T-helper 17 cell (primary cell): ENCODE data around the gene TMEM127. TPM values are rescaled to one million over a fixed set of nuclear protein-coding genes. Genes with fewer than 3 reads are reported as not detected.

Source experiments
- ATAC-seq: fragments of 150-1000 bp; cut with Tn5 transposase; 2 replicates; pipeline ENCODE4 v1.10.0; 2021; ENCODE audit warnings: mild to moderate bottlenecking, moderate library complexity
- DNase-seq, 3 donors: peaks; one replicate each; pipeline versions ENCODE4 v3.0.0 to v3.0.0-alpha.2; 2020 to 2021
- H3K9me3 ChIP-seq: one replicate; pipeline ENCODE4 v1.7.0; 2013; ENCODE audit warnings: low read length, mild to moderate bottlenecking; ENCODE audit not compliant: control insufficient read depth, poor library complexity, severe bottlenecking
- H3K27ac Mint-ChIP-seq: one replicate; pipeline ENCODE4 v1.8.0; 2022; ENCODE audit warnings: mild to moderate bottlenecking, moderate library complexity, mixed read lengths
- H3K27me3 Mint-ChIP-seq: one replicate; pipeline ENCODE4 v1.8.0; 2022; ENCODE audit warnings: mixed read lengths
- H3K36me3 Mint-ChIP-seq: one replicate; pipeline ENCODE4 v1.8.0; 2022; ENCODE audit warnings: low read depth, mixed read lengths
- H3K4me1 Mint-ChIP-seq: one replicate; pipeline ENCODE4 v1.8.0; 2022; ENCODE audit warnings: mild to moderate bottlenecking, mixed read lengths
- H3K4me3 Mint-ChIP-seq: one replicate; pipeline ENCODE4 v1.8.0; 2022; ENCODE audit warnings: mild to moderate bottlenecking, moderate library complexity, mixed read lengths
- total RNA-seq, 4 donors: library from RNA in 2 of 4; stranded (reverse) in 2 of 4; gene quantifications; one replicate each; pipeline ENCODE4 v1.2.3 and lab custom pipeline; 2022 to 2026

The TMEM127 gene
- total RNA-seq, 2 donors from 2014 or later = 36.4 to 44.8 TPM

- H3K4me3 Mint-ChIP-seq = no peak overlapping the region
- H3K4me1 Mint-ChIP-seq = no peaks in the 10 kb centered on the region
- ATAC-seq (no peak), DNase-seq (no peak)
- H3K36me3 Mint-ChIP-seq = peaks cover 11% of the 10 kb centered on the region
- H3K27ac Mint-ChIP-seq = no peak overlapping the region
- H3K9me3 ChIP-seq = no peaks in the 10 kb centered on the region
- no peaks in the 10 kb centered on the region for H3K27me3 Mint-ChIP-seq
Measured at GRCh38 chr2:96276787-96277499, 11.1 kb upstream of the TMEM127 start.

- Mint-ChIP-seq H3K4me3 (no peak overlapping the region), H3K4me1 (no peaks in the 10 kb centered on the region), H3K27me3 (no peaks in the 10 kb centered on the region), H3K36me3 (peaks cover 6% of the 10 kb centered on the region), H3K27ac (peak overlapping the region; percentile 53)
- no peaks in the 10 kb centered on the region for H3K9me3 ChIP-seq
- ATAC-seq = no peak
- DNase-seq = no peak
Measured at GRCh38 chr2:96274355-96275056, 8.7 kb upstream of the TMEM127 start.

- ATAC-seq (no peak), DNase-seq (no peak)
- no peak overlapping the region for H3K27ac Mint-ChIP-seq
- no peaks in the 10 kb centered on the region for H3K27me3 Mint-ChIP-seq
- H3K9me3 ChIP-seq = no peaks in the 10 kb centered on the region
- no peak overlapping the region for H3K4me3 Mint-ChIP-seq
- peaks cover 6% of the 10 kb centered on the region for H3K36me3 Mint-ChIP-seq
- peaks cover 2% of the 10 kb centered on the region for H3K4me1 Mint-ChIP-seq
Measured at GRCh38 chr2:96273763-96274162, 8.0 kb upstream of the TMEM127 start.

GRCh38 chr2:96271995-96272394 is 6.2 kb upstream of the TMEM127 start:
- Mint-ChIP-seq H3K27ac (no peak overlapping the region), H3K27me3 (no peaks in the 10 kb centered on the region), H3K36me3 (peaks cover 5% of the 10 kb centered on the region), H3K4me1 (peaks cover 14% of the 10 kb centered on the region), H3K4me3 (no peak overlapping the region)
- ATAC-seq = no peak
- no peak for DNase-seq
- H3K9me3 ChIP-seq = no peaks in the 10 kb centered on the region

GRCh38 chr2:96267159-96267971 is 1.6 kb upstream of the TMEM127 start:
- peak overlapping the region; percentile 93 for H3K27ac Mint-ChIP-seq
- H3K9me3 ChIP-seq = no peaks in the 10 kb centered on the region
- no peaks in the 10 kb centered on the region for H3K27me3 Mint-ChIP-seq
- peaks cover 32% of the 10 kb centered on the region for H3K4me1 Mint-ChIP-seq
- peak overlapping the region; percentile 97 for H3K4me3 Mint-ChIP-seq
- H3K36me3 Mint-ChIP-seq = peaks cover 5% of the 10 kb centered on the region
- ATAC-seq (no peak), DNase-seq (peak in 2 of 3 donors; percentile 30 to 32)

GRCh38 chr2:96265349-96265839 is 403 bp downstream of the TMEM127 start:
- ATAC-seq (peak; percentile 15), DNase-seq (peak; percentile 23 to 46 (median 40))
- peaks cover 5% of the 10 kb centered on the region for H3K36me3 Mint-ChIP-seq
- no peaks in the 10 kb centered on the region for H3K27me3 Mint-ChIP-seq
- peak overlapping the region; percentile 97 for H3K4me3 Mint-ChIP-seq
- no peaks in the 10 kb centered on the region for H3K9me3 ChIP-seq
- H3K4me1 Mint-ChIP-seq = peaks cover 43% of the 10 kb centered on the region
- H3K27ac Mint-ChIP-seq = peak overlapping the region; percentile 93

- no peaks in the 10 kb centered on the region for H3K27me3 Mint-ChIP-seq
- no peaks in the 10 kb centered on the region for H3K9me3 ChIP-seq
- H3K36me3 Mint-ChIP-seq = peaks cover 5% of the 10 kb centered on the region
- peak overlapping the region; percentile 97 for H3K4me3 Mint-ChIP-seq
- peaks cover 46% of the 10 kb centered on the region for H3K4me1 Mint-ChIP-seq
- DNase-seq (no peak), ATAC-seq (peak; percentile 1)
- H3K27ac Mint-ChIP-seq = peak overlapping the region; percentile 43
Measured at GRCh38 chr2:96264656-96265348, 995 bp downstream of the TMEM127 start.

- Mint-ChIP-seq H3K27me3 (no peaks in the 10 kb centered on the region), H3K4me3 (peak overlapping the region; percentile 97), H3K4me1 (peaks cover 50% of the 10 kb centered on the region), H3K27ac (peak overlapping the region; percentile 43), H3K36me3 (peaks cover 5% of the 10 kb centered on the region)
- ATAC-seq (no peak), DNase-seq (no peak)
- H3K9me3 ChIP-seq = no peaks in the 10 kb centered on the region
Measured at GRCh38 chr2:96264086-96264485, 1.7 kb downstream of the TMEM127 start.

- Mint-ChIP-seq H3K4me3 (no peak overlapping the region), H3K27me3 (no peaks in the 10 kb centered on the region), H3K27ac (no peak overlapping the region), H3K4me1 (peaks cover 42% of the 10 kb centered on the region), H3K36me3 (no peaks in the 10 kb centered on the region)
- H3K9me3 ChIP-seq = no peaks in the 10 kb centered on the region
- no peak for ATAC-seq
- DNase-seq = no peak
Measured at GRCh38 chr2:96262306-96262705, 3.5 kb downstream of the TMEM127 start.

GRCh38 chr2:96261328-96262003 is 4.3 kb downstream of the TMEM127 start:
- Mint-ChIP-seq H3K27ac (peak overlapping the region; percentile 63), H3K4me3 (no peak overlapping the region), H3K4me1 (peaks cover 44% of the 10 kb centered on the region), H3K27me3 (no peaks in the 10 kb centered on the region), H3K36me3 (no peaks in the 10 kb centered on the region)
- H3K9me3 ChIP-seq = no peaks in the 10 kb centered on the region
- ATAC-seq (no peak), DNase-seq (no peak)

- Mint-ChIP-seq H3K27me3 (no peaks in the 10 kb centered on the region), H3K27ac (peak overlapping the region; percentile 63), H3K4me3 (no peak overlapping the region), H3K4me1 (peaks cover 42% of the 10 kb centered on the region), H3K36me3 (no peaks in the 10 kb centered on the region)
- ATAC-seq = peak; percentile 35
- DNase-seq = no peak
- no peaks in the 10 kb centered on the region for H3K9me3 ChIP-seq
Measured at GRCh38 chr2:96260387-96261260, 5.2 kb downstream of the TMEM127 start.
